ENCODE data around the gene AMIGO1. TPM values are rescaled to one million over a fixed set of nuclear protein-coding genes. Genes with fewer than 3 reads are reported as not detected.
A peak's percentile ranks its signal among the peaks of the same experiment; 100 is the strongest.

The AMIGO1 gene
- total and polyA plus RNA-seq, 2 of the 8 experiments (the other 6 are each of a cell fraction or from before 2014, with no cell fraction given), result 1.5 to 2.7 TPM

DNA sequence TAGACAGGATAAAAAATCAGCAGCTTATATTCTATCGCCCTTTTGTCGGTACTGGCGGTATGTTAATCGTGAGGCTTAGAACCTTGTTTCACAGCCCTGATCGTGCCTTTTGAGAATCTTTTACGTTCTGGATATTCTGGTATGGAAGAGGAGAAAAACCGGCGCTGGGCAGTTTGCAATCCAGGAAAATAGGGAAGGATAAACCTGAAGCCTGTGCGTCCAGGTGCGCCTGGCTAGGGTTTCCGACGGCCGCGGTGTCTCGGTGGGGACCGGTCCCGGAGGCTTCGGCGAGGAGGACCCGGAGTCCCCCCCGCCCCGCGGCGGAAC is 43.4 kb downstream of the AMIGO1 start:
- peak overlapping the region; percentile 88 to 94 for H3K4me2 ChIP-seq (ENCODE audit: insufficient read depth in 1 of 2, low read depth in 2 of 2, low read length in 2 of 2)
- no peaks in the 10 kb centered on the region for H3K79me2 ChIP-seq (ENCODE audit: control insufficient read depth in 1 of 2, insufficient read depth in 2 of 2, low read length in 2 of 2)
- WGBS, 2 experiments (ENCODE audit: extremely low coverage in 1 of 2, insufficient coverage in 1 of 2, insufficient read length in 1 of 2, insufficient replicate concordance in 2 of 2, low coverage in 1 of 2, low lambda C conversion rate in 2 of 2, missing lambda C conversion rate in 1 of 2), result 11% methylated on average over 21 of the region's 24 CpGs; no CpG with 5 or more reads in 1 of the 2 experiments
- peaks cover 0 to 8% (median 1%) of the 10 kb centered on the region in 4 experiments; a peak in 5 of 7 replicates for H3K4me1 ChIP-seq (replicated peaks in 1 of 4; ENCODE audit: control insufficient read depth in 3 of 4, insufficient read depth in 4 of 4, low read length in 3 of 4)
- peaks cover 8% of the 10 kb centered on the region; the same call in 1 of the 2 replicates for H3K23me2 ChIP-seq (ENCODE audit: low read depth, low read length)
- no peak overlapping the region for H2BK15ac ChIP-seq (ENCODE audit: low read length)
- H3K18ac ChIP-seq (ENCODE audit: extremely low read depth, low read length), result peak overlapping the region; percentile 56; the same call in 1 of the 2 replicates
- H3K4ac ChIP-seq (replicated peaks; ENCODE audit: insufficient read length, low read depth, low read length), result no peak overlapping the region
- no peak overlapping the region for H3K23ac ChIP-seq (ENCODE audit: insufficient read length)
- H3K27me3 ChIP-seq (replicated peaks in 1 of 4; ENCODE audit: control insufficient read depth in 3 of 4, extremely low read depth in 1 of 4, insufficient read depth in 3 of 4, low read length in 3 of 4), result peaks cover 4 to 52% (median 40%) of the 10 kb centered on the region in 4 experiments
- ChIA-PET CTCF (ENCODE audit: partially characterized antibody) (interaction anchor here (1.6 kb wide), 1 partner anchor 66 kb away, joined by 6 read pairs; no protein-coding TSS in a partner anchor), POLR2A (ENCODE audit: partially characterized antibody) (no interaction called here)
- FAIRE-seq (no peak), DNase-seq (ENCODE audit: low read depth in 1 of 2, low spot score in 2 of 2) (no peak)
- H3K14ac ChIP-seq (ENCODE audit: insufficient read length), result no peak overlapping the region
- H2BK12ac ChIP-seq (ENCODE audit: low read depth, low read length), result no peak overlapping the region
- no peak overlapping the region for H2BK120ac ChIP-seq (replicated peaks; ENCODE audit: low read depth, low read length)
- no peak overlapping the region for H3K27ac ChIP-seq (ENCODE audit: low read depth, low read length)
- peak overlapping the region; percentile 65 for H2AFZ ChIP-seq (ENCODE audit: low read length)
- no peaks in the 10 kb centered on the region for H3K36me3 ChIP-seq (ENCODE audit: control insufficient read depth in 2 of 4, insufficient read depth in 4 of 4, low read length in 3 of 4)
- no peak overlapping the region for H3K56ac ChIP-seq (replicated peaks; ENCODE audit: insufficient read length, low read depth, low read length)
- no peak overlapping the region for H2AK5ac ChIP-seq (ENCODE audit: low read depth, low read length)
- H4K5ac ChIP-seq (ENCODE audit: insufficient read length, low read depth, low read length), result no peak overlapping the region
- peak overlapping the region; percentile 61 to 80 (median 64) for H3K4me3 ChIP-seq (ENCODE audit: extremely low read depth in 1 of 4, insufficient read depth in 2 of 4, low read depth in 3 of 4, low read length in 4 of 4)
- no peak overlapping the region for H2BK5ac ChIP-seq (ENCODE audit: low read depth, low read length)
- no peaks in the 10 kb centered on the region for H3K79me1 ChIP-seq (ENCODE audit: low read depth, low read length)
- no peak overlapping the region for H4K91ac ChIP-seq (replicated peaks; ENCODE audit: insufficient read length, low read length)
- H4K20me1 ChIP-seq (replicated peaks in 1 of 2; ENCODE audit: control insufficient read depth in 1 of 2, insufficient read depth in 2 of 2, low read length in 2 of 2), result no peaks in the 10 kb centered on the region
- H3K9ac ChIP-seq (replicated peaks in 1 of 4; ENCODE audit: extremely low read depth in 1 of 4, low read depth in 3 of 4, low read length in 3 of 4), result no peak overlapping the region
- no peaks in the 10 kb centered on the region for H3K9me3 ChIP-seq (ENCODE audit: insufficient read depth in 2 of 2, low read depth in 1 of 2, low read length in 1 of 2)
- no peak overlapping the region for H4K8ac ChIP-seq (ENCODE audit: extremely low read depth, insufficient read depth, low read length)
- H2BK20ac ChIP-seq (ENCODE audit: low read length), result no peak overlapping the region
- TF ChIP-seq EP300 (IDR thresholded peaks at IDR 0.05; ENCODE audit: borderline replicate concordance in 1 of 2, low read depth in 2 of 2, low read length in 2 of 2), result no peak
- TF ChIP-seq TBP (IDR thresholded peaks at IDR 0.05; ENCODE audit: low read depth, low read length), result no peak
- TF ChIP-seq, protein P1, sequence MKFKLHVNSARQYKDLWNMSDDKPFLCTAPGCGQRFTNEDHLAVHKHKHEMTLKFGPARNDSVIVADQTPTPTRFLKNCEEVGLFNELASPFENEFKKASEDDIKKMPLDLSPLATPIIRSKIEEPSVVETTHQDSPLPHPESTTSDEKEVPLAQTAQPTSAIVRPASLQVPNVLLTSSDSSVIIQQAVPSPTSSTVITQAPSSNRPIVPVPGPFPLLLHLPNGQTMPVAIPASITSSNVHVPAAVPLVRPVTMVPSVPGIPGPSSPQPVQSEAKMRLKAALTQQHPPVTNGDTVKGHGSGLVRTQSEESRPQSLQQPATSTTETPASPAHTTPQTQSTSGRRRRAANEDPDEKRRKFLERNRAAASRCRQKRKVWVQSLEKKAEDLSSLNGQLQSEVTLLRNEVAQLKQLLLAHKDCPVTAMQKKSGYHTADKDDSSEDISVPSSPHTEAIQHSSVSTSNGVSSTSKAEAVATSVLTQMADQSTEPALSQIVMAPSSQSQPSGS (IDR thresholded peaks at IDR 0.05; ENCODE audit: low read length), result no peak
- TF ChIP-seq, protein P2, sequence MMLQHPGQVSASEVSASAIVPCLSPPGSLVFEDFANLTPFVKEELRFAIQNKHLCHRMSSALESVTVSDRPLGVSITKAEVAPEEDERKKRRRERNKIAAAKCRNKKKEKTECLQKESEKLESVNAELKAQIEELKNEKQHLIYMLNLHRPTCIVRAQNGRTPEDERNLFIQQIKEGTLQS (IDR thresholded peaks at IDR 0.05; ENCODE audit: insufficient read depth, low read depth, low read length), result no peak
- no peak for TF ChIP-seq SUZ12 (IDR thresholded peaks at IDR 0.05; ENCODE audit: low read length)
- no peak for TF ChIP-seq FOSL1 (IDR thresholded peaks at IDR 0.05; ENCODE audit: insufficient read depth, low read depth, low read length)
- no peak for TF ChIP-seq POU5F1 (IDR thresholded peaks at IDR 0.05; ENCODE audit: low read depth, low read length)
- no peak for TF ChIP-seq CTBP2 (IDR thresholded peaks at IDR 0.05; ENCODE audit: borderline replicate concordance, insufficient read depth, insufficient read length, low read length)
- TF ChIP-seq TAF7 (optimal IDR thresholded peaks at IDR 0.05; ENCODE audit: borderline replicate concordance, low read depth, low read length), result no peak
- no peak for TF ChIP-seq SP4 (IDR thresholded peaks at IDR 0.05; ENCODE audit: low read length)
- no peak for TF ChIP-seq TAF1 (IDR thresholded peaks at IDR 0.05; ENCODE audit: low read depth, low read length)
- TF ChIP-seq CBX8 (IDR thresholded peaks at IDR 0.05; ENCODE audit: borderline replicate concordance, low read depth, low read length), result no peak
